HS-27A (cell line): ENCODE data around the gene EEF1AKMT1.
"Not testable (repeated sequence)": the region's sequence is repeated elsewhere in the genome, so short reads cannot be mapped to it uniquely, and the experiment has no call there.

Experiments
- DNase-seq: peaks from one replicate; pipeline ENCODE4 v3.0.0-alpha.2; 2012; ENCODE audit warnings: low read depth, missing footprints

Gene EEF1AKMT1

GRCh38 chr13:20776751-20777150 is 3.0 kb upstream of the EEF1AKMT1 start:
- no peak for DNase-seq

- DNase-seq, result no peak
Observed at GRCh38 chr13:20775961-20776360, 2.2 kb upstream of the EEF1AKMT1 start.

DNA sequence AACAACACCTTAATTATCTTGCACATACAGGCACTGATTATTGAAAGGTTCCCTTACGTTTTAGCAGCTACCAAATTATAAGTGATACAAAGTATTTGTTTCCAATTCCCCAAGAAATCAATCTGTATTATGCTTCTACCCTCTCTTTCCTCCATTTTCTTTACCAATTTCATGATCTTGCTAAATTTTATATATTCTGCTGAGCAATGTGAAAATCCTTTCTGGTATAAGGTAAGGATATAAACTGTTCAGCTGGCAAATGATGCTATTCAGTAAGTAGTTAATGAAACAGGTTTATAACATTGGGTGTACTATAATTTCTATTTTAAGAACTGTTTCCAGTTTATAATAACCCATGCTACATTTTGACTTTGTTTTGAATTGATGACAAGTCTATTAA is 985 bp upstream of the EEF1AKMT1 start:
- DNase-seq, result no peak

GRCh38 chr13:20772401-20773131 is 1.2 kb downstream of the EEF1AKMT1 start:
- DNase-seq, result no peak

DNA sequence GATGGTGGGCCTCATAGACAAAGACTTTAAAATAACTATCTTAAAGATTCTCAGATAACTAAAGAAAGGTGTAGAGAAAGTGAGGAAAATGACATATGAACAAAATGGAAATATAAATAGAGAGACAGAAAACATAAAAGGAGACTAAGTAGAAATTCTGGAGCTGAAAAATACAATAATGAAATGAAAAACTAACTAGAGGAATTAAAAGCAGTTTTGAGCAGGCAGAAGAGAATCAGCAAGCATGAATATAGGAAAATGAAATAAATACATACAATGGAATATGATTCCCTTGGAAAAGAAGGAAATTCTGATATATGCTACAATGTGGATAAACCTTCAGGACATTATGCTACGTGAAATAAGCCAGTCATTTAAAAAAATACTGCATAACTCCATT is 3.9 kb downstream of the EEF1AKMT1 start:
- DNase-seq, result no peak

DNA sequence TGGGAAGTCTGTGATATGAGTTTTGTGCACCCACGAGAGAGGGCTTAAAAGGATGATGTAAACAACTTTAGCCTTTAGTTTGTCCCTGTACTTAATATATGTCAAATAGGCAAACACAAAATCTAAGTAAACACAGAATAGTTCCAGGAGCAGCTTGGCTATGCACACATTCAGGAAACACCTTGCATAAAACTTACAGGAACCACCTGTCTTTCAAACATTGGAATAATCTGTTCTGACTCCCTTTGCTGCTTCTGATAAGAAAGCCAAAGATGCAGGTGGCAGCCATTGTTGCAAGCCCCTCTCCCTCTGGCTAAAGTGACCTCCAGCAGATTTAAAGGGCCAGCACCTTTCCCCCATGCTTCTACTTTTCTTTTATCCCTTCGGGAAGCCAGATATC is 4.7 kb downstream of the EEF1AKMT1 start:
- no peak for DNase-seq

- DNase-seq, result no peak
Observed at GRCh38 chr13:20767309-20767943, 6.3 kb downstream of the EEF1AKMT1 start.

GRCh38 chr13:20760872-20761271 is 12.9 kb downstream of the EEF1AKMT1 start:
- no peak for DNase-seq

GRCh38 chr13:20754009-20754408 is 19.8 kb downstream of the EEF1AKMT1 start:
- DNase-seq, result no peak

- no peak for DNase-seq
Observed at GRCh38 chr13:20749377-20749776, 24.4 kb downstream of the EEF1AKMT1 start.

- DNase-seq, result not testable (repeated sequence)
Observed at GRCh38 chr13:20743830-20744404, 29.8 kb downstream of the EEF1AKMT1 start.

GRCh38 chr13:20740021-20740420 is 33.7 kb downstream of the EEF1AKMT1 start:
- no peak for DNase-seq

GRCh38 chr13:20738616-20739015 is 35.1 kb downstream of the EEF1AKMT1 start:
- DNase-seq, result no peak

DNA sequence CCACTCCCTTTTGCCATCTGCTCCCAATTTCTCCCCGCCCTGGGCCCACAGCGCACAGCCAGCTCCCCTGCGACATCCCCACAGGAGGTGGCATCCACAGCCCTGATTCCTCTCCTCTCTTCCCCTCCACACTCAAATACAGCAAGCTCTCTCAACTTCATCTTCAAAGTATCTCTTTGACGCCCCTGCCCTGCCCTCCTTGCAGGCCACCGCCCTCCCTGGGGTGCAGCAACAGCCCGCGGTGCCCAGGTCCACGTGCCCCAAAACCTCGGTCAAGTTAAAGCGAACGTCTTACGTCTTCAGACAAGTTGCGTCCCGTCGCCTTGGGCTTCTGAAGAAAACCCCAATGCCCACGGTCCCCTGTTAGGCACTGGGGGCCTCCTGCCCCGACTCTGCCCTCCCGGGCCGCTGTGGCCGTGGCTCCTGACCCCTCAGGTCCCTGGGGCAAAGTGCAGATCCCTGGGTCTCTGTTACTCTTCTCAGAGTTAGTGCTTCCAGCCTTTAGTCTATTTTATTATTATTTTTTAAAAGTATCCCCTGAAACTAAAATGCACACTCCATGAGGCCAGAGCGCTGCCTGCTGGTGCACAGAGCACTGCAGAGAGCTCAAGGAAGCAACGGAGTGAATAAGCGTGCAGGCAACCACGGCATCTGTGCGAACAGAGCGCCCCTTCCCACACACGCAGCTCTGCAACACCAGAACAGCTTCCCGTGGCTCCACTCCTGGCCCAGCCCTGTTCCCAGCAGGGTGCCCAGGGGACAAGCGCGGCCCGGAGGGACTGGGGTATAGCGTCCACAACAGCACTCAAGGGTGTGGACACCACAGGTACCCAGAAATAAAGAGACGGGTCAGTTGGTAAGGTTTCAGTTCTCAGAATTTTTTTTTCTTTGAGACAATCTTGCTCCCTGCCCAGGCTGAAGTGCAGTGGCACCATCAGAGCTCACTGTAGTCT is 43.9 kb downstream of the EEF1AKMT1 start:
- no peak for DNase-seq

DNA sequence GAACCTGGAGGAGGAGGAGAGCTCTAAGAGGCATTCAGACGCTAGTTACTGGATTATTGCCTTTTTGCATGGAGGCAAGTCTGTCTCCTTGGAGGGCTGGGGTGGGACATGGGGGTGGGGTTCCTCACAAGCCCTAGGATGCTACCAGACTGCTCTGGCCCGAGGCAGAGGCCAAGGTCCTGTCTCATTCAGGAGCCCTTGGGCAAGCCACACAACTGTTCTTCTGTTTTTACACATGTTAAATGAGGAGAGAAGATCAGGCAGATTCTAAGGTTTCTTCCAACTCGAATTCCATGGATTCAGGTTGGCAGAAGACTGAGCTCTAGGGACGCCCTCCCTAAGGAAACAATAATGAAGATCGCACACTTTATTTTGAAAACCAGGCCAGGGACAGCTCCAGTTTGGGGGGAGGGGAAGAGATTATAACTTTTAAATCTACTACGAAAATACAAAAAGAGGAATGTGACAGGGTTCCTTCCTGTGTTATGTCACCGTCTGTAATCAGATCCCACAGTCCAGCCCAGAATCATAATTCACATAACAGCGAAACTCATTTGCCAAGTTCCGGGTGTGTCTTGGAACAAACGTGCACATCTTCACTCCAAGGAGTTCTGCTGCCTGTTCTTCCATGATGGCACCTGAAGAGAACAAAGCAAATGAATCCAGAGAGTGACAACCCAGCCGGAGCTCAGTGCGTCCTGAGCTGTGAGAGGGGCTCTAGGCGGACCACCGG is 45.0 kb downstream of the EEF1AKMT1 start:
- DNase-seq, result no peak

DNA sequence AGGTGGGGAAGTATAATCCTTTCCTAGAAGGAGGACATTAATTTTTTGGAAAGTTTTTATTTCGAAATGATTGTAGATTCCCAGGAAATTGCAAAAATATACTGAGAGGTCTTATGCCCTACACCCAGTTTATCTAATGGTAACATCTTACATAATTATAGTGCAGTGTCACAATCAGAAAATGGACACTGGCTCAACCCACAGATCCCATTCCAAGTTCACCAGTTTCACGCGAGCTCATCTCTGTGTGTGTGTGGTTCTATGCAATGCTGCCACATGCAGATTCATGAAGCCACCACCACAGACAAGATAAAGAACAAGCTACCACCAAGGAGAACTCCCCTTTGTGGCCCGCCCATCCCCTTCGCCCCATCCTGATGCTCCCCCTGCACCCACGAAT is 45.9 kb downstream of the EEF1AKMT1 start:
- no peak for DNase-seq

DNA sequence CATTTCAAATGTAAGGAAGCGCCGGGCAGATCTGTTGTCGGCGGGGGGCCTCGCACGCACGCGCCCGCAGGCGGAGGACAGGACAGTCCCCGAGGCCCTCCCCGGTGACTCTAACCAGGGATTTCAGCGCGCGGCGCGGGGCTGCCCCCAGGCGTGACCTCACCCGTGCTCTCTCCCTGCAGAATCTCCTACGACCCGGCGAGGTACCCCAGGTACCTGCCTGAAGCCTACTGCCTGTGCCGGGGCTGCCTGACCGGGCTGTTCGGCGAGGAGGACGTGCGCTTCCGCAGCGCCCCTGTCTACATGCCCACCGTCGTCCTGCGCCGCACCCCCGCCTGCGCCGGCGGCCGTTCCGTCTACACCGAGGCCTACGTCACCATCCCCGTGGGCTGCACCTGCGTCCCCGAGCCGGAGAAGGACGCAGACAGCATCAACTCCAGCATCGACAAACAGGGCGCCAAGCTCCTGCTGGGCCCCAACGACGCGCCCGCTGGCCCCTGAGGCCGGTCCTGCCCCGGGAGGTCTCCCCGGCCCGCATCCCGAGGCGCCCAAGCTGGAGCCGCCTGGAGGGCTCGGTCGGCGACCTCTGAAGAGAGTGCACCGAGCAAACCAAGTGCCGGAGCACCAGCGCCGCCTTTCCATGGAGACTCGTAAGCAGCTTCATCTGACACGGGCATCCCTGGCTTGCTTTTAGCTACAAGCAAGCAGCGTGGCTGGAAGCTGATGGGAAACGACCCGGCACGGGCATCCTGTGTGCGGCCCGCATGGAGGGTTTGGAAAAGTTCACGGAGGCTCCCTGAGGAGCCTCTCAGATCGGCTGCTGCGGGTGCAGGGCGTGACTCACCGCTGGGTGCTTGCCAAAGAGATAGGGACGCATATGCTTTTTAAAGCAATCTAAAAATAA is 52.1 kb downstream of the EEF1AKMT1 start:
- no peak for DNase-seq

DNA sequence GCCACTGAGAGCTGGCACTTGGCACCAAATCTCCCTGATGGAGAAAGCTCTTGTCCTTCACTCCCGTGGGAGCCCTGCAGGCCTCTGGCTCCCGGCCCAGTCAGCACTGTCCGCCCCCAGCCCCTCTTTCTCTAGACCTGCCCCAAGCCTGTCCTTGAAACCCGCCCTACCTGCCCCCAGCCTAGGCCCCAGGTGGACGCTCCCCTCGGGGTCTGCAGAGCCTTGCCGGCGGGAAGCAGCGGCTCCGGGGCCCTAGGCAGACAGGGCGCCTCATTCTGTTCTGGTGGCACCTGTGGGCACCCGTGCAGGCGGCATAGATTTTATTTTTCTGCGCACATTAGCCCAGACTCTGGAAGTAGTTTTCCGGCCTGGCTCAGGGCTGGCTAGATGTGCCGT is 52.7 kb downstream of the EEF1AKMT1 start:
- no peak for DNase-seq

GRCh38 chr13:20720499-20720898 is 53.3 kb downstream of the EEF1AKMT1 start:
- no peak for DNase-seq

GRCh38 chr13:20719783-20720182 is 54.0 kb downstream of the EEF1AKMT1 start:
- DNase-seq, result no peak
